CD8-positive, alpha-beta memory T cell (primary cell): Measurements from ENCODE around the gene TRANK1. TPM values are rescaled to one million over a fixed set of nuclear protein-coding genes. Genes with fewer than 3 reads are reported as not detected.

Source experiments
- CTCF ChIA-PET: fragments of 350-600 bp; sonication (Branson Sonifier 250); formaldehyde crosslinking; loops from one replicate; lab custom pipeline; 2021; ENCODE audit warnings: antibody characterized with exemption; lab: Charles Lee
- POLR2A ChIA-PET: fragments of 350-600 bp; sonication (Branson Sonifier 250); formaldehyde crosslinking; loops from one replicate; lab custom pipeline; 2021; ENCODE audit warnings: antibody characterized with exemption; lab: Charles Lee
- DNase-seq, 5 donors: peaks; one replicate each; pipeline versions ENCODE4 v3.0.0 to v3.0.0-alpha.2; 2020 to 2022; ENCODE audit warnings: mixed read lengths in 1 of 5
- H3K27ac ChIP-seq: one replicate; pipeline ENCODE4 v1.7.0; 2013; ENCODE audit warnings: low read depth, mild to moderate bottlenecking, low read length, moderate library complexity
- H3K27me3 ChIP-seq: 2 replicates; pipeline ENCODE4 v1.7.0; 2013; ENCODE audit warnings: low read length, mild to moderate bottlenecking; ENCODE audit not compliant: insufficient read depth, poor library complexity, severe bottlenecking
- H3K36me3 ChIP-seq: 2 replicates; pipeline ENCODE4 v1.7.0; 2013; ENCODE audit warnings: mild to moderate bottlenecking, low read length, moderate library complexity; ENCODE audit not compliant: insufficient read depth
- H3K4me1 ChIP-seq: 2 replicates; pipeline ENCODE4 v1.7.0; 2013; ENCODE audit warnings: mild to moderate bottlenecking, low read length, moderate library complexity; ENCODE audit not compliant: insufficient read depth
- H3K4me3 ChIP-seq: 2 replicates; pipeline ENCODE4 v1.7.0; 2013; ENCODE audit warnings: mild to moderate bottlenecking, low read length
- H3K9me3 ChIP-seq: 2 replicates; pipeline ENCODE4 v1.7.0; 2013; ENCODE audit warnings: mild to moderate bottlenecking, low read length
- H3K27ac Mint-ChIP-seq, 8 donors: one replicate each; pipeline ENCODE4 v1.8.0; 2020 to 2021; ENCODE audit warnings: mixed read lengths in 8 of 8, mild to moderate bottlenecking in 6 of 8, inconsistent platforms in 3 of 8, moderate library complexity in 3 of 8
- H3K27me3 Mint-ChIP-seq, 2 donors: one replicate each; pipeline ENCODE4 v1.8.0; 2020 to 2021; ENCODE audit warnings: mixed read lengths in 2 of 2, mild to moderate bottlenecking in 1 of 2, moderate library complexity in 1 of 2
- H3K36me3 Mint-ChIP-seq, 3 donors: one replicate each; pipeline ENCODE4 v1.8.0; 2020 to 2021; ENCODE audit warnings: mixed read lengths in 3 of 3, inconsistent platforms in 1 of 3, mild to moderate bottlenecking in 1 of 3
- H3K4me1 Mint-ChIP-seq, 3 donors: one replicate each; pipeline ENCODE4 v1.8.0; 2020 to 2021; ENCODE audit warnings: mixed read lengths in 3 of 3, inconsistent platforms in 1 of 3, mild to moderate bottlenecking in 1 of 3
- H3K4me3 Mint-ChIP-seq, 7 donors: one replicate each; pipeline ENCODE4 v1.8.0; 2020 to 2021; ENCODE audit warnings: mixed read lengths in 7 of 7, mild to moderate bottlenecking in 6 of 7, moderate library complexity in 4 of 7, inconsistent platforms in 2 of 7
- H3K9me3 Mint-ChIP-seq, 5 donors: one replicate each; pipeline ENCODE4 v1.8.0; 2020 to 2022; ENCODE audit warnings: mixed read lengths in 5 of 5, mild to moderate bottlenecking in 3 of 5, moderate library complexity in 2 of 5, inconsistent platforms in 1 of 5
- polyA plus RNA-seq: library from polyadenylated mRNA; unstranded; fragments of 300-500 nt; fragmentation: Illumina TruSeq; gene quantifications from one replicate; pipeline ENCODE4 v1.2.3, GENCODE V29; 2021
- total RNA-seq, 2 experiments: library from RNA; stranded (reverse); gene quantifications; one replicate each; pipeline ENCODE4 v1.2.3, GENCODE V29; 2021

TRANK1 gene
- total and polyA plus RNA-seq, 3 experiments from 2014 or later: 12.7 to 33.2 (median 16.2) TPM

DNA sequence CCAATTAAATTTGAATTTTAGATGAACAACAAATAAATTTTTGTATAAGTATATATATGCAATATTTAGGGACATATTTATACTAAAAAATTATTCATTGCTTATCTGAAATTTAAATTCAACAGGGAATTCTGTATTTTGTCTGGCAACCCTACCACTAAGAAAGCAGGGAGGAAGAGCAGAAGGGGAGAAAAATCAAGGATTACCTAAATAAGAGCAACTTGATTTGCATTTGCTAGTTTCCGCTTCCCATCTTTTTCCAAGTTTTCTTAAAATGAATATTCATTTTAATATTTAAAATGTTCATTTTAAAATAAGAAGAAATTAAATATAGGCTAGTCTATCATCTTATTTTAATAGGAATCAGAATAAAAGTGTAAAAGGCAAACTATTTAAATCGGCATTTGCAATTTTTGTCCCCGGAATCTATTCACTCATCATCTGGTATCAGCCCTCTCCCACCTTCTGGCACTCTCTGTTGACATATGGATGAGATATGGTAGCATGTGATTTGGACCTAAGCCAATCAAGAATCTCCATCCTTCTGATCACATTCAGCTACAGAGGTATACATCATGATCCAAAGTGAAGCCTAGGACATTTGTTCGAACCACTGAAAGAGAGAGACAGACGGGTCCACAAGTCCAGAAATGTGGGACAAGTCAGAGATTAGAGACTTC lies 82.6 kb downstream of the TRANK1 start:
- no peaks in the 10 kb centered on the region for H3K27me3 Mint-ChIP-seq
- ChIA-PET CTCF (interaction anchor here (1.0 kb wide), 1 partner anchor 96 kb away, joined by 4 read pairs; no protein-coding TSS in a partner anchor), POLR2A (no interaction called here)

GRCh38 chr3:36859494-36859893 lies 85.4 kb downstream of the TRANK1 start:
- H3K27ac Mint-ChIP-seq: peak overlapping the region in 1 of 8 donors; percentile 87
- peaks cover 11 to 18% (median 12%) of the 10 kb centered on the region in 3 donors for H3K4me1 Mint-ChIP-seq
- ChIA-PET POLR2A (no interaction called here), CTCF (interaction anchor here (0.9 to 5.8 kb wide), 2 partner anchors 9 to 99 kb away, joined by 4 to 40 read pairs; no protein-coding TSS in a partner anchor)
- H3K36me3 ChIP-seq: peaks cover 75% of the 10 kb centered on the region
- H3K9me3 ChIP-seq: no peaks in the 10 kb centered on the region
- H3K9me3 Mint-ChIP-seq: no peaks in the 10 kb centered on the region
- H3K36me3 Mint-ChIP-seq: peaks cover 17 to 93% (median 45%) of the 10 kb centered on the region in 3 donors
- H3K27ac ChIP-seq: no peak overlapping the region
- peaks cover 8% of the 10 kb centered on the region for H3K4me1 ChIP-seq
- no peaks in the 10 kb centered on the region for H3K27me3 ChIP-seq
- DNase-seq: no peak
- no peak overlapping the region for H3K4me3 ChIP-seq
- H3K27me3 Mint-ChIP-seq: no peaks in the 10 kb centered on the region
- H3K4me3 Mint-ChIP-seq: no peak overlapping the region

More for the DNA sequence above, 82.6 kb downstream of the TRANK1 start:
- no peaks in the 10 kb centered on the region for H3K27me3 ChIP-seq
- H3K9me3 Mint-ChIP-seq: no peaks in the 10 kb centered on the region
- H3K4me1 ChIP-seq: peaks cover 11% of the 10 kb centered on the region
- no peak overlapping the region for H3K4me3 Mint-ChIP-seq
- H3K27ac ChIP-seq: no peak overlapping the region
- peaks cover 15 to 88% (median 34%) of the 10 kb centered on the region in 3 donors for H3K36me3 Mint-ChIP-seq
- DNase-seq: no peak
- H3K36me3 ChIP-seq: peaks cover 48% of the 10 kb centered on the region
- peaks cover 25 to 38% (median 32%) of the 10 kb centered on the region in 3 donors for H3K4me1 Mint-ChIP-seq
- peak overlapping the region in 3 of 8 donors; percentile 6 to 90 (median 22) for H3K27ac Mint-ChIP-seq
- no peak overlapping the region for H3K4me3 ChIP-seq
- no peaks in the 10 kb centered on the region for H3K9me3 ChIP-seq

DNA sequence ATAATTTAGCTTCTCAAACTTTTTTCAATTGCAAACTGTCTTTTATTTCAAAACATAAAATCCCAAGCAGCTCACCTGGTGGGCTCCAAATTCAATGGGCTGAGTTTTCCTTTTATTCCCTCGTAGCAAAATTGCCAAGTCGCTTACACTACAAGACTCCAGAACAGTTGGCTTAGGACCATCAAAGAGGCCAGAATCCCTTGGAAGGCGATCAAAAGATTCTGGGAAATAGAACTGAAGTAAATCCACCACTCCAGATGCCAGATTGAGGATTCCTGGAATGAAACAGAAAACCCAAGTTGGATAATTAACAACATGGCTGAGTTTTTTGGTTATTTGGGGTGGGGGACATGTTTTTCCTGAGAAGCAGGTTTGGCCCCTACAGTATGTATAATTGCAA lies 92.8 kb downstream of the TRANK1 start:
- Histone ChIP-seq H3K27ac (no peak overlapping the region), H3K27me3 (no peaks in the 10 kb centered on the region), H3K4me3 (no peak overlapping the region), H3K9me3 (no peaks in the 10 kb centered on the region), H3K36me3 (peaks cover 65% of the 10 kb centered on the region), H3K4me1 (no peaks in the 10 kb centered on the region)
- H3K27me3 Mint-ChIP-seq: no peaks in the 10 kb centered on the region
- H3K36me3 Mint-ChIP-seq: peaks cover 8 to 97% (median 36%) of the 10 kb centered on the region in 3 donors
- POLR2A ChIA-PET: no interaction called here
- no peak for DNase-seq
- no peaks in the 10 kb centered on the region for H3K9me3 Mint-ChIP-seq
- peaks cover 3 to 6% (median 5%) of the 10 kb centered on the region in 3 donors for H3K4me1 Mint-ChIP-seq
- peak overlapping the region in 1 of 8 donors; percentile 45 for H3K27ac Mint-ChIP-seq
- CTCF ChIA-PET: no interaction called here
- H3K4me3 Mint-ChIP-seq: no peak overlapping the region

DNA sequence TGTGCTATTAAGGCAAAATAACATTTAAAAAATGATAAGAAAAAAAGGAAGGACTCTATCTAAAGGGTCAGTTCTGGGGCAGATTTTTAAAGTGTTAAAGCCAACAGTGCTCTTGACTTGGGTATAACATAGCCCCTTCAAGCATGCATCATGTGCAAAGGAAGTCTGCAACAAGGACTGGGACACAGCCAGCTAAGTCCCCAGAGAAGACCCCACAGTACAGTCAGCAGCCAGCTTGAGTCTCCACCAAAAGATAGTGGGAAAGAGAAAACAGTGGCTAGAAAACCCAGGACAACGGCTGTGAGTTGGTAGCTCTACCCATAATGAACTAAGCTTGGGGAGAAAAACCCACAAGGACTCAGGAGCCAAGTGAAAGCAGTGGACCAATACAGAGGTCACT lies 94.1 kb downstream of the TRANK1 start:
- CTCF ChIA-PET: interaction anchor here (1.6 kb wide), 1 partner anchor 47 kb away, joined by 3 read pairs; no protein-coding TSS in a partner anchor
- peaks cover 6 to 10% (median 8%) of the 10 kb centered on the region in 3 donors for H3K4me1 Mint-ChIP-seq
- POLR2A ChIA-PET: interaction anchor here (0.5 kb wide), 1 partner anchor 92 kb away, joined by 3 read pairs; no protein-coding TSS in a partner anchor

DNA sequence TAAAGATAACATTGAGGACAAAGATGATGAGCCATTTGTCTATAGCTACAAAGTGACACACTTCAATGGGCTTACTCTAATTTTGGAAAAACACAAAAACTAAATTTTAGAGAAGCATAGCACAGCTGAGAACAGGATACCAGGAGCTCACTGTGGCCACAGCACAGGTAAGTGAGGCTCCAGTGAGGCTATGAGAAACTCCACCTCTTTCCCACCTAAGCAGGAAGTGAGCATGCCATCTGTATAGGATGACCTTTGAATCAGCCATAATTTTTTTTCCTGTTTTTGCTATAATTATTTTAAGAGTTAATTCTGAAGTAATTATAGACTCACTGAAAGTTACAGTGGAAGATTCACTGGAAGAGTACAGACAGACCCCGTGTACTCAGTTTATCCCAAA lies 98.4 kb downstream of the TRANK1 start:
- peaks cover 29 to 48% (median 41%) of the 10 kb centered on the region in 3 donors for H3K4me1 Mint-ChIP-seq

More for the DNA sequence above, 94.1 kb downstream of the TRANK1 start:
- no peak overlapping the region for H3K27ac ChIP-seq
- no peak for DNase-seq
- H3K4me3 ChIP-seq: no peak overlapping the region
- Mint-ChIP-seq H3K27ac (peak overlapping the region in 2 of 8 donors; percentile 17 to 46), H3K4me3 (no peak overlapping the region), H3K36me3 (peaks cover 15 to 97% (median 37%) of the 10 kb centered on the region in 3 donors), H3K9me3 (no peaks in the 10 kb centered on the region), H3K27me3 (no peaks in the 10 kb centered on the region)
- peaks cover 59% of the 10 kb centered on the region for H3K36me3 ChIP-seq
- H3K4me1 ChIP-seq: no peaks in the 10 kb centered on the region
- H3K9me3 ChIP-seq: no peaks in the 10 kb centered on the region
- no peaks in the 10 kb centered on the region for H3K27me3 ChIP-seq

GRCh38 chr3:36843065-36844051 lies 101.5 kb downstream of the TRANK1 start:
- H3K27ac ChIP-seq: no peak overlapping the region
- ChIA-PET POLR2A (interaction anchor here (1.0 kb wide), 1 partner anchor 115 kb away, joined by 3 read pairs; no protein-coding TSS in a partner anchor), CTCF (interaction anchor here (0.6 to 0.9 kb wide), 3 partner anchors 13 to 1584 kb away, joined by 3 to 4 read pairs (median 3); no protein-coding TSS in a partner anchor)
- DNase-seq: peak; percentile 14 to 51 (median 35)
- Mint-ChIP-seq H3K4me1 (peaks cover 30 to 47% (median 43%) of the 10 kb centered on the region in 3 donors), H3K27me3 (peaks cover 0 to 1% of the 10 kb centered on the region in 2 donors), H3K4me3 (peak overlapping the region in 6 of 7 donors; percentile 23 to 64 (median 52)), H3K9me3 (peaks cover 0 to 3% (median 0%) of the 10 kb centered on the region in 5 donors), H3K36me3 (peaks cover 31 to 97% (median 53%) of the 10 kb centered on the region in 3 donors), H3K27ac (peak overlapping the region; percentile 54 to 90 (median 80))
- H3K9me3 ChIP-seq: no peaks in the 10 kb centered on the region
- H3K27me3 ChIP-seq: no peaks in the 10 kb centered on the region
- H3K4me1 ChIP-seq: peaks cover 16% of the 10 kb centered on the region
- peaks cover 58% of the 10 kb centered on the region for H3K36me3 ChIP-seq
- H3K4me3 ChIP-seq: no peak overlapping the region

More for the DNA sequence above, 98.4 kb downstream of the TRANK1 start:
- ChIA-PET POLR2A (no interaction called here), CTCF (interaction anchor here (0.9 kb wide), 1 partner anchor 16 kb away, joined by 3 read pairs; no protein-coding TSS in a partner anchor)
- peaks cover 0 to 2% (median 0%) of the 10 kb centered on the region in 5 donors for H3K9me3 Mint-ChIP-seq
- peaks cover 0 to 1% of the 10 kb centered on the region in 2 donors for H3K27me3 Mint-ChIP-seq
- H3K27ac Mint-ChIP-seq: peak overlapping the region in 3 of 8 donors; percentile 7 to 26 (median 25)
- peaks cover 16% of the 10 kb centered on the region for H3K4me1 ChIP-seq
- DNase-seq: no peak
- H3K4me3 Mint-ChIP-seq: peak overlapping the region in 1 of 7 donors; percentile 33
- no peak overlapping the region for H3K4me3 ChIP-seq
- H3K27me3 ChIP-seq: no peaks in the 10 kb centered on the region
- H3K36me3 Mint-ChIP-seq: peaks cover 25 to 96% (median 45%) of the 10 kb centered on the region in 3 donors
- no peak overlapping the region for H3K27ac ChIP-seq
- H3K36me3 ChIP-seq: peaks cover 57% of the 10 kb centered on the region
- H3K9me3 ChIP-seq: no peaks in the 10 kb centered on the region

DNA sequence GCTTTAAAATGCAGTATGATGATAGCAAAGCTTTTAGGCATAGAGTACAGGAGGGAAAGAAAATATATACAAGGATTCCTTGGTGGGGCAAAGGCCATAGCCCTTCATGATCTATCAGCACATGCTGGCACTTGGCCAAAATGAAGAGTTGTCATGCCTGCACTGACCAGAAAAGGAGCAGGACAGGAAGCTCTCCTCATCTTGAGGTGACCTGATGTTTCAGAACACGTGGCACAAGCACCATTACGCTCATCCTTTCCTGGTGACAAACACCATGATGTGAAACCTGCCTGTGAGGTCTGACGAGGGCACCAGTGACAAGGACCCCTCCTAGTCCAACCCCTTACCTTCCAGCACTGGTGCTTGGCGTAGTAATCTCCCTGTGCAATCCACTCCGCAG lies 102.6 kb downstream of the TRANK1 start:
- Mint-ChIP-seq H3K4me3 (peak overlapping the region in 2 of 7 donors; percentile 28 to 57), H3K27ac (peak overlapping the region in 3 of 8 donors; percentile 54 to 85 (median 67)), H3K9me3 (peaks cover 0 to 3% (median 0%) of the 10 kb centered on the region in 5 donors), H3K4me1 (peaks cover 30 to 46% (median 40%) of the 10 kb centered on the region in 3 donors), H3K36me3 (peaks cover 31 to 97% (median 52%) of the 10 kb centered on the region in 3 donors), H3K27me3 (peaks cover 0 to 1% of the 10 kb centered on the region in 2 donors)
- DNase-seq: no peak
- H3K27ac ChIP-seq: no peak overlapping the region
- ChIA-PET CTCF (no interaction called here), POLR2A (no interaction called here)
- no peaks in the 10 kb centered on the region for H3K9me3 ChIP-seq
- peaks cover 65% of the 10 kb centered on the region for H3K36me3 ChIP-seq
- no peaks in the 10 kb centered on the region for H3K27me3 ChIP-seq
- H3K4me1 ChIP-seq: peaks cover 16% of the 10 kb centered on the region
- no peak overlapping the region for H3K4me3 ChIP-seq
